ENCODE data around the gene SLC25A11. TPM values are rescaled to one million over a fixed set of nuclear protein-coding genes. Genes with fewer than 3 reads are reported as not detected.
A peak's percentile ranks its signal among the peaks of the same experiment; 100 is the strongest.
"Not testable (repeated sequence)": the region's sequence is repeated elsewhere in the genome, so short reads cannot be mapped to it uniquely, and the experiment has no call there.

SLC25A11 gene
- total and polyA plus RNA-seq, 4 donors, result 28.5 to 54.1 (median 46.0) TPM

DNA sequence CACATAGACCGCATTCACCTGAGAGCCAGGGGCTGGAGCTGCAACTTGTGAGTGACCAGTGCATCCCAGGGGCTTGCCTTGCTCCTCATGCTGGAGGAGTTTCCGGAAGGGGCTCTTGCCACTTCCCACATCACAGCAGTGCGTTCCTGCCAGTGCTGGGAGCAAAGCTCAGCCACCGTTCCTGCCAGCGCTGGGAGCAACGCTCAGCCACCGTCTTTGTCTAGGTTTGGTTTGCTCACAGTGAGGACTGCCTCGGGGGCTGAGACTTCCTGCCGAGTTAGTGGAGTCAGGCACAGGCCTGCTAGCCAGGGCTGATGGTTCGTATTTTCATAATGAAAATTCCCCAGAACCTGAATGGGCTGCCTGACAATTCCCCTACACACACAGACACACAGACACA lies 31.5 kb downstream of the SLC25A11 start:
- DNase-seq (ENCODE audit: low spot score), result no peak
- H3K27me3 ChIP-seq (ENCODE audit: control insufficient read depth in 4 of 4, insufficient read depth in 4 of 4, low read length in 3 of 4), result no peaks in the 10 kb centered on the region
- peaks cover 5 to 24% (median 16%) of the 10 kb centered on the region in 4 donors for H3K4me1 ChIP-seq (ENCODE audit: control insufficient read depth in 4 of 4, insufficient read depth in 4 of 4, low read length in 3 of 4)
- H3K27ac ChIP-seq (ENCODE audit: low read depth in 1 of 2, low read length in 2 of 2), result peak overlapping the region; percentile 35 to 39
- no peaks in the 10 kb centered on the region for H3K9me3 ChIP-seq (ENCODE audit: control insufficient read depth in 4 of 4, low read length in 3 of 4)
- TF ChIP-seq GABPA (IDR thresholded peaks at IDR 0.05 in 1 of 2, conservative IDR thresholded peaks at IDR 0.05 in 1 of 2) (peak in 1 of 2 donors; percentile 23), HNF4A (conservative IDR thresholded peaks at IDR 0.05) (peak; percentile 27 to 68), SP1 (IDR thresholded peaks at IDR 0.05) (peak; percentile 45), RXRA (IDR thresholded peaks at IDR 0.05) (no peak)
- TF ChIP-seq, protein P1, sequence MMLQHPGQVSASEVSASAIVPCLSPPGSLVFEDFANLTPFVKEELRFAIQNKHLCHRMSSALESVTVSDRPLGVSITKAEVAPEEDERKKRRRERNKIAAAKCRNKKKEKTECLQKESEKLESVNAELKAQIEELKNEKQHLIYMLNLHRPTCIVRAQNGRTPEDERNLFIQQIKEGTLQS (IDR thresholded peaks at IDR 0.05), result no peak
- no peaks in the 10 kb centered on the region for H3K36me3 ChIP-seq (ENCODE audit: control insufficient read depth in 4 of 4, insufficient read depth in 3 of 4, low read depth in 1 of 4, low read length in 3 of 4)
- 32% methylated on average over 10 of the region's 10 CpGs for WGBS
- no peak overlapping the region for H3K4me3 ChIP-seq (ENCODE audit: low read depth in 1 of 3, low read length in 3 of 3)
- H3K9ac ChIP-seq (ENCODE audit: low read depth in 1 of 2, low read length in 2 of 2), result peak overlapping the region in 1 of 2 donors; percentile 15

DNA sequence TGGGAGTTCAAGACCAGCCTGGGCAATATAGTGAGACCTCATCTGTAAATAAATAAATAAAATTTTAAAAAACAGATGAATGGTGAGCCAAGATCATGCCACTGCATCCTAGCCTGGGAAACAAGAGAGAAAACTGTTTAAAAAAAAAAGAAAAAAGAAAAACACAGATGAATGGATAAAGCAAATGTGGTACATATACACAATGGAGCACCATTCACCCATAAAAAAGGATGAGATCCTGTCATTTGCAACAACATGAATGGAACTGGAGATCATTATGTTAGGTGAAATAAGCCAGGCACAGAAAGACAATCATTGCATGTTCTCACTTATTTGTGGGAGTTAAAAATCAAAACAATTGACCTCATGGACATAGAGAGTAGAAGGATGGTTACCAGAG lies 33.2 kb downstream of the SLC25A11 start:
- peaks cover 5 to 26% (median 17%) of the 10 kb centered on the region in 4 donors for H3K4me1 ChIP-seq (ENCODE audit: control insufficient read depth in 4 of 4, insufficient read depth in 4 of 4, low read length in 3 of 4)
- H3K9ac ChIP-seq (ENCODE audit: low read depth in 1 of 2, low read length in 2 of 2); H3K27me3 ChIP-seq (ENCODE audit: control insufficient read depth in 4 of 4, insufficient read depth in 4 of 4, low read length in 3 of 4); H3K4me3 ChIP-seq (ENCODE audit: low read depth in 1 of 3, low read length in 3 of 3); DNase-seq (ENCODE audit: low spot score); H3K36me3 ChIP-seq (ENCODE audit: control insufficient read depth in 4 of 4, insufficient read depth in 3 of 4, low read depth in 1 of 4, low read length in 3 of 4); H3K27ac ChIP-seq (ENCODE audit: low read depth in 1 of 2, low read length in 2 of 2); H3K9me3 ChIP-seq (ENCODE audit: control insufficient read depth in 4 of 4, low read length in 3 of 4): not testable (repeated sequence)

DNA sequence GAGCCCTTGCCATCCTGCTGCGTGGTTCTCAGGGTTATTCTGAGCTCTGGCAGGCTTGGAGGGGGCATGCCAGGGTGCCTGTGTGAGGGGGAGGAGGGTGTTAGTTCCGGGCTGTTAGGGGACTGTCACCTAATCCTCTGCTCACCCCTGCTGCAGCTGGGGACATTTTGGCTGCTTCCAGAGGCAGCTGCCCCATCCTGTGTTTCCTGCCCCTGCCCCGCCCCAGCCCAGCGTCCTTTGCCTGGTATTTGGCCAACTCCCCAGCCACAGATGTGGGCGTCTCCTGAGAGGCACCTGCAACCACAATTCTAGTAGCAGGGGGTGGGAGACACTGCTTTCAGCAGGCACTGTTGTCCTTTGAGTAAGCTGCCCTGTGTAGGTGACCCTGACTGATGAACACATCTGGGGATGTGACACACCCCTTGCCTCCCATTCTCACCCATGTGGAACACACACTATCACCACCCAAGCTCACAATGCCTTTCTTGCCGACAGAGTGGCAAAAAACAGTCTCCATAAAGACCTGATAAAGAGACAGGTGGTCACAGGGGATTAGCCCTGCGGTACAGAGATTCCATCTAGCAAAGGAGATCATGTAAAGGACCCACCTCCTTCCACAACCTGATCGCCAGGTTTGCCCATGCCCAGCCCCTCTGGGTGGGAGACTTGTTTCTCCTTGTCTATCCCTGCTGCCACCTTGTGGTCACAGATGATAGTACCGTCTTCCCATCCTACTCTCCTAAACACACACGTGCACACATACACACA lies 36.6 kb downstream of the SLC25A11 start, which contains the start of gene CHRNE:
Gene CHRNE (minus strand): TSS at position 48 of the 768 bp plus-strand sequence. CDS start 35 bp downstream, at position 13.
- no peak within 1 kb of the TSS for H3K4me3 ChIP-seq (ENCODE audit: low read depth in 1 of 3, low read length in 3 of 3)

DNA sequence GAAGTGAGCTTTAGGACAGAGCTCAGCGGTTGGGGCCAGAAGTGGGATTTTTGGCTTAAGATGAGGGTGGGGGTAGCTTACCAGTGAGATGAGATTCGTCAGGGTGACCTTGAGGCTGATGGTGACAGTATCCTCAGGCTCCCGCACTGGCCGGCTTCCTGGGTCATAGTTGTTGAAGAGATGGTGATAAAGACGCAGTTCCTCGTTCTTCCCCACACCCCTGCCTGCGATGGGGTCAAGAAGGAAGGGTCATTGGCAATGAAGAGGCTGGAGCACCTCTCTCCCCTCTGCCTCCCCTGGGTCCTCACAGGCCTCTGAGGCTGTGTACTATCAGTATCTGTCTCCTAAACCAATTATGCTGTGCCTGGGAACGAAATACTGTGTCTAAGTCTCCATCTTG lies 37.3 kb downstream of the SLC25A11 start:
- no peak for DNase-seq (ENCODE audit: low spot score)
- H3K4me1 ChIP-seq (ENCODE audit: control insufficient read depth in 4 of 4, insufficient read depth in 4 of 4, low read length in 3 of 4), result peaks cover 5 to 33% (median 21%) of the 10 kb centered on the region in 4 donors
- WGBS, result 66% methylated on average over 8 of the region's 8 CpGs
- no peak overlapping the region for H3K9ac ChIP-seq (ENCODE audit: low read depth in 1 of 2, low read length in 2 of 2)
- no peaks in the 10 kb centered on the region for H3K36me3 ChIP-seq (ENCODE audit: control insufficient read depth in 4 of 4, insufficient read depth in 3 of 4, low read depth in 1 of 4, low read length in 3 of 4)
- no peaks in the 10 kb centered on the region for H3K9me3 ChIP-seq (ENCODE audit: control insufficient read depth in 4 of 4, low read length in 3 of 4)
- TF ChIP-seq FOXA2 (IDR thresholded peaks at IDR 0.05), result no peak
- H3K27me3 ChIP-seq (ENCODE audit: control insufficient read depth in 4 of 4, insufficient read depth in 4 of 4, low read length in 3 of 4), result no peaks in the 10 kb centered on the region
- peak overlapping the region in 1 of 2 donors; percentile 36 for H3K27ac ChIP-seq (ENCODE audit: low read depth in 1 of 2, low read length in 2 of 2)
- H3K4me3 ChIP-seq (ENCODE audit: low read depth in 1 of 3, low read length in 3 of 3), result no peak overlapping the region

More for the DNA sequence above, 36.6 kb downstream of the SLC25A11 start, which contains the start of gene CHRNE:
- H3K4me1 ChIP-seq (ENCODE audit: control insufficient read depth in 4 of 4, insufficient read depth in 4 of 4, low read length in 3 of 4), result peaks cover 7 to 29% (median 19%) of the 10 kb centered on the region in 4 donors
- no peaks in the 10 kb centered on the region for H3K9me3 ChIP-seq (ENCODE audit: control insufficient read depth in 4 of 4, low read length in 3 of 4)
- TF ChIP-seq, protein P2, sequence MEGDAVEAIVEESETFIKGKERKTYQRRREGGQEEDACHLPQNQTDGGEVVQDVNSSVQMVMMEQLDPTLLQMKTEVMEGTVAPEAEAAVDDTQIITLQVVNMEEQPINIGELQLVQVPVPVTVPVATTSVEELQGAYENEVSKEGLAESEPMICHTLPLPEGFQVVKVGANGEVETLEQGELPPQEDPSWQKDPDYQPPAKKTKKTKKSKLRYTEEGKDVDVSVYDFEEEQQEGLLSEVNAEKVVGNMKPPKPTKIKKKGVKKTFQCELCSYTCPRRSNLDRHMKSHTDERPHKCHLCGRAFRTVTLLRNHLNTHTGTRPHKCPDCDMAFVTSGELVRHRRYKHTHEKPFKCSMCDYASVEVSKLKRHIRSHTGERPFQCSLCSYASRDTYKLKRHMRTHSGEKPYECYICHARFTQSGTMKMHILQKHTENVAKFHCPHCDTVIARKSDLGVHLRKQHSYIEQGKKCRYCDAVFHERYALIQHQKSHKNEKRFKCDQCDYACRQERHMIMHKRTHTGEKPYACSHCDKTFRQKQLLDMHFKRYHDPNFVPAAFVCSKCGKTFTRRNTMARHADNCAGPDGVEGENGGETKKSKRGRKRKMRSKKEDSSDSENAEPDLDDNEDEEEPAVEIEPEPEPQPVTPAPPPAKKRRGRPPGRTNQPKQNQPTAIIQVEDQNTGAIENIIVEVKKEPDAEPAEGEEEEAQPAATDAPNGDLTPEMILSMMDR (IDR thresholded peaks at IDR 0.05; ENCODE audit: low read depth, low read length, missing input control), result peak; percentile 72
- peak; percentile 66 to 80 for TF ChIP-seq RAD21 (IDR thresholded peaks at IDR 0.05)
- TF ChIP-seq FOXA2 (IDR thresholded peaks at IDR 0.05), result no peak
- WGBS, result 21% methylated on average over 10 of the region's 10 CpGs
- no peaks in the 10 kb centered on the region for H3K27me3 ChIP-seq (ENCODE audit: control insufficient read depth in 4 of 4, insufficient read depth in 4 of 4, low read length in 3 of 4)
- no peaks in the 10 kb centered on the region for H3K36me3 ChIP-seq (ENCODE audit: control insufficient read depth in 4 of 4, insufficient read depth in 3 of 4, low read depth in 1 of 4, low read length in 3 of 4)
- peak; percentile 83 for DNase-seq (ENCODE audit: low spot score)
- peak within 1 kb of the TSS; percentile 36 to 45 for H3K27ac ChIP-seq (ENCODE audit: low read depth in 1 of 2, low read length in 2 of 2)
- H3K9ac ChIP-seq (ENCODE audit: low read depth in 1 of 2, low read length in 2 of 2), result peak within 1 kb of the TSS in 1 of 2 donors; percentile 16

All from liver (tissue), 9 donors.